Neural progenitor cell (in vitro differentiated cells): Measurements from ENCODE around the gene DNER.

Experiments
- EZH2 ChIP-seq: fragments of 200-600 bp; sonication (generic); IDR thresholded peaks from 2 replicates; pipeline ENCODE4 v1.6.1; 2017; ENCODE audit warnings: antibody characterized with exemption, mild to moderate bottlenecking, moderate library complexity
- TF ChIP-seq, protein P1 (sequence below): fragments of 200-600 bp; sonication (generic); IDR thresholded peaks from 2 replicates; pipeline ENCODE4 v1.5.1; 2017; ENCODE audit warnings: antibody characterized with exemption, mild to moderate bottlenecking

DNA sequence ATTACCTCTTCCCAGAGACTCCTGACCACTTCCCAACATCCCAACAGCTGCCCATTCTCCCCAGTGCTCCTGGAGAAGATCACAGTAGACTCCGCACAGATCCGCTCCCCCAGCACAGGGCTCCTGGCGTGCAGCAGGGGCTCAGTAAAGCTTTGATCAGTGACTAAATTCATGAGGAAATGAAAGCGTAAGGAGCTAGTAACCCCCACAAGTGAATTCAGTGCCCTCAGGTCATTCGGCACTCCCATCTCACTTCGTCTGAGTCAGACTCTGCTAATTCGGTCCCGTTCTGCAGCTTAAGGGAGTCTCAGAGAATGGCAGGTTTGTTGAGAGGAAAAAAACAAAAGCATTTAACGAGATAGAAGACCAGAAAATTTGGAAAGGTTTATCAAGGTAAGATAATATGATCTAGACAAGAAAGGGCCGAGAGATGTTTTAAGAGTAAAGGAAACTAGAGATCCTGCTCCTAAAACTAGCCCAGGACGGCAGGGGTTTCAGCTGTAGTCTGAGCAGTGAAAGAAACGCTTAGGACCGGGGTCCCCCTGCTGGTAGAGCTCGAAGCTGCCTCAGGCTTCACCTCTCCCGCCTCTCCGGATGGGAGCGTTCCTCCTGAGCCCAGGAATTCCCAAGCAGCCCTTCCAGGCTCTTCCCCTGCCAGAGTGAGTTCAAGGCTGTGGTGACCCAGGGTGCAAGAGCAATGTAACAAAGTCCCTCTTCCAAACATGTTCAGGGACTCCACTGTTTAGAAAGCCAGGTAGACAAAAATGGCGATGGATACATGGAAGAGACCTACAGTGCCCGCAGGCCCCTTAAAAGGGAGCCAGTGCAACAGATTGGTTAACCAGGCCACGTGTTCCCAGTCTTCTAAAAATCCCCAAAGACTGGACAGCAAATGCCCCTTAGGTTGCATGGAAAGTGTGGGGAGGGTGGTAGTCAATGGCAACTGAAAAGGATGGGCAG, 127.3 kb downstream of the DNER start:
- TF ChIP-seq, protein P1, sequence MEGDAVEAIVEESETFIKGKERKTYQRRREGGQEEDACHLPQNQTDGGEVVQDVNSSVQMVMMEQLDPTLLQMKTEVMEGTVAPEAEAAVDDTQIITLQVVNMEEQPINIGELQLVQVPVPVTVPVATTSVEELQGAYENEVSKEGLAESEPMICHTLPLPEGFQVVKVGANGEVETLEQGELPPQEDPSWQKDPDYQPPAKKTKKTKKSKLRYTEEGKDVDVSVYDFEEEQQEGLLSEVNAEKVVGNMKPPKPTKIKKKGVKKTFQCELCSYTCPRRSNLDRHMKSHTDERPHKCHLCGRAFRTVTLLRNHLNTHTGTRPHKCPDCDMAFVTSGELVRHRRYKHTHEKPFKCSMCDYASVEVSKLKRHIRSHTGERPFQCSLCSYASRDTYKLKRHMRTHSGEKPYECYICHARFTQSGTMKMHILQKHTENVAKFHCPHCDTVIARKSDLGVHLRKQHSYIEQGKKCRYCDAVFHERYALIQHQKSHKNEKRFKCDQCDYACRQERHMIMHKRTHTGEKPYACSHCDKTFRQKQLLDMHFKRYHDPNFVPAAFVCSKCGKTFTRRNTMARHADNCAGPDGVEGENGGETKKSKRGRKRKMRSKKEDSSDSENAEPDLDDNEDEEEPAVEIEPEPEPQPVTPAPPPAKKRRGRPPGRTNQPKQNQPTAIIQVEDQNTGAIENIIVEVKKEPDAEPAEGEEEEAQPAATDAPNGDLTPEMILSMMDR: peak; percentile 81
- TF ChIP-seq EZH2: no peak
